Diencephalon (tissue), 1 donor: ENCODE data around the gene MDFIC2. TPM values are rescaled to one million over a fixed set of nuclear protein-coding genes. Genes with fewer than 3 reads are reported as not detected.

Experiments used
- total RNA-seq: library from RNA; depleted of rRNA; stranded (reverse); fragments of >200 nt; gene quantifications from one replicate; pipeline ENCODE4 v1.2.3, GENCODE V29; 2014

MDFIC2 gene
- total RNA-seq = not detected

GRCh38 chr3:70312336-70312735 lies at the start of gene MDFIC2:
Gene MDFIC2, minus strand, starts transcription at chr3:70312638. Its CDS starts 665 bp downstream, at chr3:70311973.

